HG02981 (cell line): ENCODE results near the gene LHB.

Source experiments
- ATAC-seq: cut with Tn5 transposase; IDR thresholded peaks from one replicate; pipeline ENCODE4 v1.9.1; 2021; ENCODE audit warnings: mild to moderate bottlenecking, moderate library complexity; ENCODE audit not compliant: unreplicated experiment

LHB gene

GRCh38 chr19:49014123-49014869 lies 2.6 kb downstream of the LHB start:
- ATAC-seq, result no peak

GRCh38 chr19:49011194-49011593 lies 5.7 kb downstream of the LHB start:
- no peak for ATAC-seq

GRCh38 chr19:49010453-49010852 lies 6.4 kb downstream of the LHB start:
- no peak for ATAC-seq

GRCh38 chr19:49009828-49010227 lies 7.1 kb downstream of the LHB start:
- ATAC-seq, result no peak

- ATAC-seq, result no peak
Observed at GRCh38 chr19:49006905-49007304, 10.0 kb downstream of the LHB start.

GRCh38 chr19:49004964-49005614 lies 11.8 kb downstream of the LHB start:
- no peak for ATAC-seq

GRCh38 chr19:49004133-49004532 lies 12.8 kb downstream of the LHB start:
- no peak for ATAC-seq

GRCh38 chr19:48999481-49000325 lies 17.2 kb downstream of the LHB start:
- no peak for ATAC-seq

GRCh38 chr19:48997972-48998371 lies 18.9 kb downstream of the LHB start:
- ATAC-seq, result no peak

- ATAC-seq, result no peak
Observed at GRCh38 chr19:48994035-48994386, 22.9 kb downstream of the LHB start.

GRCh38 chr19:48993175-48994034 lies 23.5 kb downstream of the LHB start, which contains the start of the genes GYS1 and RUVBL2:
TSS of gene GYS1 (minus strand) at chr19:48993309. CDS start at chr19:48993112, 197 bp downstream.
TSS of gene RUVBL2 (plus strand) at chr19:48993887. CDS start at chr19:48993912, 25 bp downstream.
- ATAC-seq, result peak; percentile 83

- ATAC-seq, result no peak
Observed at GRCh38 chr19:48992581-48993174, 24.2 kb downstream of the LHB start.

GRCh38 chr19:48991873-48992580 lies 24.9 kb downstream of the LHB start:
- ATAC-seq, result no peak

GRCh38 chr19:48991011-48991609 lies 25.8 kb downstream of the LHB start:
- no peak for ATAC-seq

GRCh38 chr19:48990400-48990799 lies 26.5 kb downstream of the LHB start:
- no peak for ATAC-seq

- no peak for ATAC-seq
Observed at GRCh38 chr19:48989701-48990291, 27.1 kb downstream of the LHB start.

- no peak for ATAC-seq
Observed at GRCh38 chr19:48988860-48989259, 28.0 kb downstream of the LHB start.

- no peak for ATAC-seq
Observed at GRCh38 chr19:48988286-48988685, 28.6 kb downstream of the LHB start.

GRCh38 chr19:48987323-48987722 lies 29.6 kb downstream of the LHB start:
- ATAC-seq, result no peak
